Thyroid gland (tissue), 4 donors: ENCODE data around the gene RAD21L1. TPM values are rescaled to one million over a fixed set of nuclear protein-coding genes. Genes with fewer than 3 reads are reported as not detected.
A peak's percentile ranks its signal among the peaks of the same experiment; 100 is the strongest.
"Not testable (repeated sequence)": the region's sequence is repeated elsewhere in the genome, so short reads cannot be mapped to it uniquely, and the experiment has no call there.

Experiments
- DNase-seq, 2 donors: peaks; one replicate each; pipeline ENCODE4 v3.0.0-alpha.2; 2019
- H3K27ac ChIP-seq, 3 donors: fragments of 200-600 bp; sonication (generic); 1 replicate in 2 of 3; 2 replicates in 1 of 3; pipeline ENCODE4 v1.5.1; 2016 to 2019; ENCODE audit warnings: mild to moderate bottlenecking in 1 of 3, moderate library complexity in 1 of 3
- H3K27me3 ChIP-seq: fragments of 200-600 bp; sonication (generic); one replicate; pipeline ENCODE4 v1.5.1; 2019
- H3K36me3 ChIP-seq, 2 donors: fragments of 200-600 bp; sonication (generic); one replicate each; pipeline ENCODE4 v1.5.1; 2016 to 2019
- H3K4me1 ChIP-seq, 2 donors: fragments of 200-600 bp; sonication (generic); one replicate each; pipeline ENCODE4 v1.5.1; 2017 to 2019
- H3K4me3 ChIP-seq, 3 donors: fragments of 200-600 bp; sonication (generic); replicated peaks in 1 of 3; 1 replicate in 2 of 3; 2 replicates in 1 of 3; pipeline ENCODE4 v1.5.1; 2016; ENCODE audit warnings: mild to moderate bottlenecking in 1 of 3
- H3K9me3 ChIP-seq: fragments of 200-600 bp; sonication (generic); one replicate; pipeline ENCODE4 v1.5.1; 2017
- CTCF ChIP-seq, 6 experiments: fragments of 200-600 bp in 3 of 6; fragments of 450-650 bp in 3 of 6; sonication (generic) in 3 of 6; IDR thresholded peaks; one replicate each; pipeline ENCODE4 v1.5.1; 2016 to 2019; ENCODE audit warnings: antibody characterized with exemption in 6 of 6, mild to moderate bottlenecking in 2 of 6, inconsistent platforms in 1 of 6, moderate library complexity in 1 of 6
- POLR2A ChIP-seq, 2 donors: fragments of 450-650 bp; IDR thresholded peaks; one replicate each; pipeline ENCODE4 v1.6.1; 2017; ENCODE audit warnings: antibody characterized with exemption in 2 of 2, mild to moderate bottlenecking in 2 of 2, moderate library complexity in 1 of 2
- WGBS, 2 donors: methylation state at CpG; one replicate each; pipeline ENCODE4 v1.1.5; 2017; 5-methylcytosine and 5-hydroxymethylcytosine counted together
- intact Hi-C: fragments of 100-400 bp; cut with DNase I; formaldehyde crosslinking; loops from one replicate; pipeline ENCODE4 v1.15.1; 2023
- total RNA-seq, 4 donors: library from RNA; depleted of rRNA; stranded (reverse); fragments of >200 nt; gene quantifications; one replicate each; pipeline ENCODE4 v1.2.3, GENCODE V29; 2016

Gene RAD21L1
- total RNA-seq, 4 donors from 2014 or later: not detected

- TF ChIP-seq CTCF (IDR thresholded peaks at IDR 0.05): no peak
- no peak for TF ChIP-seq POLR2A (IDR thresholded peaks at IDR 0.05)
- H3K9me3 ChIP-seq: no peaks in the 10 kb centered on the region
- 90 to 97% methylated on average over 1 of the region's 1 CpG for WGBS, 2 donors
- H3K27me3 ChIP-seq: no peaks in the 10 kb centered on the region
- H3K27ac ChIP-seq: no peak overlapping the region
- H3K4me1 ChIP-seq: peaks cover 0 to 7% of the 10 kb centered on the region in 2 donors
- H3K4me3 ChIP-seq: no peak overlapping the region
- intact Hi-C loops: loop anchor here (5.0 kb wide), 1 partner anchor 393 kb away; no protein-coding TSS in a partner anchor
- no peaks in the 10 kb centered on the region for H3K36me3 ChIP-seq
- no peak for DNase-seq
Measured at GRCh38 chr20:1210501-1210900, 15.3 kb upstream of the RAD21L1 start.

- no peaks in the 10 kb centered on the region for H3K27me3 ChIP-seq
- DNase-seq: no peak
Measured at GRCh38 chr20:1212023-1212422, 13.8 kb upstream of the RAD21L1 start.

GRCh38 chr20:1212607-1213396, 13.0 kb upstream of the RAD21L1 start:
- DNase-seq: peak; percentile 67 to 73
- TF ChIP-seq CTCF (IDR thresholded peaks at IDR 0.05) (peak; percentile 47 to 82 (median 76)), POLR2A (IDR thresholded peaks at IDR 0.05) (no peak)
- Histone ChIP-seq H3K27me3 (no peaks in the 10 kb centered on the region), H3K36me3 (no peaks in the 10 kb centered on the region), H3K4me3 (no peak overlapping the region), H3K27ac (no peak overlapping the region), H3K4me1 (peaks cover 0 to 9% of the 10 kb centered on the region in 2 donors), H3K9me3 (no peaks in the 10 kb centered on the region)
- 13 to 16% methylated on average over 21 of the region's 21 CpGs for WGBS, 2 donors
- intact Hi-C loops: loop anchor here (5.0 kb wide), 1 partner anchor 396 kb away; no protein-coding TSS in a partner anchor

More at GRCh38 chr20:1212023-1212422, 13.8 kb upstream of the RAD21L1 start:
- H3K4me3 ChIP-seq: no peak overlapping the region
- no peaks in the 10 kb centered on the region for H3K9me3 ChIP-seq
- H3K4me1 ChIP-seq: peaks cover 0 to 8% of the 10 kb centered on the region in 2 donors
- H3K36me3 ChIP-seq: no peaks in the 10 kb centered on the region
- intact Hi-C loops: loop anchor here (5.0 kb wide), 1 partner anchor 395 kb away; no protein-coding TSS in a partner anchor
- TF ChIP-seq POLR2A (IDR thresholded peaks at IDR 0.05): no peak
- H3K27ac ChIP-seq: no peak overlapping the region

- TF ChIP-seq POLR2A (IDR thresholded peaks at IDR 0.05): no peak
- no peak for TF ChIP-seq CTCF (IDR thresholded peaks at IDR 0.05)
- 80 to 88% methylated on average over 4 of the region's 4 CpGs for WGBS, 2 donors
- Histone ChIP-seq H3K4me3 (no peak overlapping the region), H3K27ac (no peak overlapping the region), H3K9me3 (no peaks in the 10 kb centered on the region), H3K36me3 (no peaks in the 10 kb centered on the region), H3K27me3 (no peaks in the 10 kb centered on the region), H3K4me1 (peaks cover 0 to 9% of the 10 kb centered on the region in 2 donors)
- intact Hi-C loops: loop anchor here (5.0 kb wide), 1 partner anchor 398 kb away; no protein-coding TSS in a partner anchor
- DNase-seq: no peak
Measured at GRCh38 chr20:1214838-1215261, 11.0 kb upstream of the RAD21L1 start.

GRCh38 chr20:1215386-1216170, 10.3 kb upstream of the RAD21L1 start:
- no peaks in the 10 kb centered on the region for H3K9me3 ChIP-seq
- TF ChIP-seq POLR2A (IDR thresholded peaks at IDR 0.05) (no peak), CTCF (IDR thresholded peaks at IDR 0.05) (no peak)
- DNase-seq: no peak
- WGBS, 2 donors: 84 to 86% methylated on average over 11 of the region's 11 CpGs
- intact Hi-C loops: no loop called here
- no peak overlapping the region for H3K4me3 ChIP-seq
- H3K36me3 ChIP-seq: no peaks in the 10 kb centered on the region
- no peaks in the 10 kb centered on the region for H3K27me3 ChIP-seq
- H3K4me1 ChIP-seq: peaks cover 0 to 9% of the 10 kb centered on the region in 2 donors
- H3K27ac ChIP-seq: no peak overlapping the region

GRCh38 chr20:1216527-1217427, 9.1 kb upstream of the RAD21L1 start:
- intact Hi-C loops, DNase-seq: not testable (repeated sequence)
- WGBS, 2 donors: 70 to 72% methylated on average over 16 to 19 of the region's 19 CpGs

GRCh38 chr20:1222750-1223149, 3.1 kb upstream of the RAD21L1 start:
- H3K36me3 ChIP-seq, DNase-seq, H3K4me3 ChIP-seq, H3K27me3 ChIP-seq, H3K4me1 ChIP-seq, H3K9me3 ChIP-seq, intact Hi-C loops, H3K27ac ChIP-seq: not testable (repeated sequence)
- WGBS, 2 donors: 96 to 100% methylated on average over 4 of the region's 4 CpGs

More at GRCh38 chr20:1216527-1217427, 9.1 kb upstream of the RAD21L1 start:
- not testable (repeated sequence) for H3K27me3 ChIP-seq, H3K27ac ChIP-seq, H3K36me3 ChIP-seq, H3K9me3 ChIP-seq, H3K4me1 ChIP-seq, H3K4me3 ChIP-seq
